Measurements from ENCODE around the gene RDH13.

Gene RDH13

DNA sequence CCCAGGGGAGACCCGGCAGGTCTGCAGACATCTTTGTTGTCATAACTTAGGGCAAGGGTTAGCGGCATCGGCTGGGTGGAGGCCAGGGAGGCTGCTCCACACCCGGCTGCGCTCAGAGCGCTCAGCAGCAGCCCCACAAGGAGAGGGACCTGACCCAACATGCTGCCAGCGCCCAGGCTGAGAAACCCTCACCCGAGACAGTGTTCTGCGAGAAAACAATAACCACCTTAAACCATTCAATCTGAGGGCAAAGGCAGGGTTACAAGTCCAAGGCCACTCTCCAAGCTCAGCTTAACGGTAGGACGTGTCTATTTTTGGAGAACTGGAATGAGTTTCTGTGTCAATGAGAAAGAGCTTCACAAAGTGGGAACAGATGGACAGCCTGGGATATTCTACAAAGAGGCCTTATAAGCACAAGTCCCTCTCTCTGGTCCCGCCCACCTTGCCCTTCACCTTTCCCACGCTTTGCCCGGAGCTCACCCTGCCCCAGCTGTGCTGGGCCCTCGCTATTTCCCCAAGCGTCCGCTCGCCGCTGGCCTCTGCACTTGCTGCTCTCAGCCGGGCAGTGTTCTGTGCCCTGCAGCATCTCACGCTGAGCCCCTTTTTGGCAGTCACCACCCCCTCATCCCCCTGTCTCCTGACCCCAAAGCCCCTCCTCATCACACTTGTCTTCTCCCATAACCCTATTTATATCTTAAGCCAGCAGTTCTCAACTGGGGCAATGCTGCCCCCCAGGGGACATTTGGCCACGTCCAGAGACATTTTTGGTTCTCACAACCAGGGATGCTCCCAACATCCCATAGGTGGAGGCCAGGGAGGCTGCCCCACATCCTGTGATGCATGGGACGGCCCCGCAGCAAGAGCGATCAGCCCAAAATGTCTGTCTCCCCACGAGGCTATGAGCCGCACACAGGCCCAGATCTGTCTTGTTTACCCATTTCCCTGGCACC is 36.9 kb upstream of the RDH13 start:
- no peak overlapping the region for H3K4me3 ChIP-seq (ENCODE audit: low read length in 2 of 2)
- peaks cover 14% of the 10 kb centered on the region for H3K4me1 ChIP-seq (ENCODE audit: control insufficient read depth, insufficient read depth, low read length)
- peaks cover 0 to 3% of the 10 kb centered on the region in 2 donors for H3K9me3 ChIP-seq (ENCODE audit: control insufficient read depth in 2 of 2, low read length in 2 of 2)
- H3K9ac ChIP-seq (ENCODE audit: low read length in 2 of 2): no peak overlapping the region
- H3K27me3 ChIP-seq (ENCODE audit: control insufficient read depth in 1 of 2, insufficient read depth in 2 of 2, low read length in 2 of 2): no peaks in the 10 kb centered on the region
- peaks cover 43 to 48% of the 10 kb centered on the region in 2 donors for H3K36me3 ChIP-seq (ENCODE audit: control insufficient read depth in 2 of 2, insufficient read depth in 2 of 2, low read length in 2 of 2)
- no peak overlapping the region for H3K27ac ChIP-seq (ENCODE audit: low read length)

DNA sequence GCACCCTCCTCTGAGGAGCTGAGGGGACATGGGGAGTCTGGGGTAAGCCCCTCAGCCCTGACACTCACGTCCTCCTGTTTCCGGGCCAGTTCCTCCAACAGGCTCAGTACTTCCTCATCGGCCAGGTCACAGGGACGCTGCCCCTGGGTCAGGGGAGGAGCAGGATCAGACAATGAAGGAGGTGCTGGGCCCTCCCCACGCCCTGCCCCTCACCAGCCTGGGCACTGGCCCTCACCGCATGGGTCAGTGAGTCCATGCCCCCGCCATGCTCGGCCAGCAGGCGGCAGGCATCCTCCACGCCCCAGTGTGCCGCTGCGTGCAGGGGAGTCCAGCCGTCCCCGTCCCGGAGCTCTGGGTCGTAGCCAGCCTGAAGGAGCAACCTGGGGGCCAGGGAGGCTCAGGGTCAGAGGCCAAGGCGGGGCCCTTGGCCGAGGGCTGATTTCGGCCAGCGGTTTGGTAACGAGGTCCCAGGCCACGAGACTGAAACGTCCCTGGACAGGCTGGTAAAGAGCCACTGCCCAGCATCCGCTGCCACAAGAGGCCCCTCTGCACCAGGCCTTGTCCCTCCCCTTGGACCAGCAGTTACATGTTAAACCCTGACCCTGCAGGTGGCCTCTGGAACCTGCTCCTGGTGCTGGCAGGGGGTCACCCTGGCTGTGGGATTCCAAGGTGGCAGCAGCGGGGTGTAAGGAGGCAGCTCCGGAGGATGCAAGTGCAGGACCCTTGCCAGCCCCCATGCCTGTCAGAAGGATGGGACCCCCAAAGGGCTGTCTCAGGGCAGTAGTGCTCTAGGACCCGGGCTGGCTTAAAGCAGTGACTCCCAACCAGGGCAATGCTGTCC is 36.0 kb upstream of the RDH13 start:
- H3K36me3 ChIP-seq (ENCODE audit: control insufficient read depth in 2 of 2, insufficient read depth in 2 of 2, low read length in 2 of 2): peaks cover 50 to 56% of the 10 kb centered on the region in 2 donors
- no peak overlapping the region for H3K4me3 ChIP-seq (ENCODE audit: low read length in 2 of 2)
- H3K9me3 ChIP-seq (ENCODE audit: control insufficient read depth in 2 of 2, low read length in 2 of 2): peaks cover 0 to 3% of the 10 kb centered on the region in 2 donors
- no peak overlapping the region for H3K27ac ChIP-seq (ENCODE audit: low read length)
- no peak overlapping the region for H3K9ac ChIP-seq (ENCODE audit: low read length in 2 of 2)
- no peaks in the 10 kb centered on the region for H3K27me3 ChIP-seq (ENCODE audit: control insufficient read depth in 1 of 2, insufficient read depth in 2 of 2, low read length in 2 of 2)
- H3K4me1 ChIP-seq (ENCODE audit: control insufficient read depth, insufficient read depth, low read length): peaks cover 17% of the 10 kb centered on the region

DNA sequence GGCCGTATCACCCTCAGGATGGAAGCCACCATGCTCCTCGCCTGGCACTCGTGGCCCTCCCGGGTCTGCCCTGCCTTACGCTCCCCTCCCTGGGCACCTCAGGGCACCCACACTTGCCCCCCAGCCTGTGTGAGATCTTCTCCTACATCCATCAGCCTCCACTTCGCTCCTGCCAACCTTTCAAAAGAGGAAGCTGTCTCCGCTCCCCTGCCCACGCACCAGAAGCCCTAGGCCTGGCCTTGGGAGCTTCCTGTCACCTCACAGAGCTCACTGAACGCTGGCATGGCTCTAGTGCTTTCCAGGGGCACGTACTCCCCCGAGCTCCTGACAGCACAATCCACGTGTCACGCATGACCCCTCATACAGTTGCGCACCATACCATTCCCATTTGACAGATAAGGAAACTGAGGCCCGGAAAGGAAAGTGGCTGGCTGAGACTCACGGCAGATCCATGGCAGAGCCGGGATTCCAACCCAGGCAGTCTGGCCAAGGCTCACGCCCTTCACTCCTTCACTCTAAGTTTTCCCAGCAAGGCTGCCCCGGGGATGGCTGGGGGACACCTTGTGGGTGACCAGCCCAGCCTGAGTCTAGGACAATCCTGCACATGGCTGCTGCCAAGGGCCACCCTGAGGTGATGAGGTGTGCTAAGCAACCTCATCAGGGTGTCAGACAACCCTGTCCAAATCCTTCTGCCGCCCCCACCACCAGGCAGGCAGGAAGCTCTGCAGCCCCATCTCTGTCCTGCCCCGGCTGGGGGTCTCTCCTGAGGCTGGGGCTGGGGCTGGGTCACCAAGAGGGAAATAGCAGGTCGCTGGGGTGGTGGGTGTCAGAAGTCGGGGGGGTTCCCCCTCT is 35.1 kb upstream of the RDH13 start:
- Histone ChIP-seq H3K4me3 (ENCODE audit: low read length in 2 of 2) (no peak overlapping the region), H3K36me3 (ENCODE audit: control insufficient read depth in 2 of 2, insufficient read depth in 2 of 2, low read length in 2 of 2) (peaks cover 46 to 51% of the 10 kb centered on the region in 2 donors), H3K9me3 (ENCODE audit: control insufficient read depth in 2 of 2, low read length in 2 of 2) (no peaks in the 10 kb centered on the region), H3K27me3 (ENCODE audit: control insufficient read depth in 1 of 2, insufficient read depth in 2 of 2, low read length in 2 of 2) (no peaks in the 10 kb centered on the region), H3K27ac (ENCODE audit: low read length) (peak overlapping the region; percentile 2), H3K4me1 (ENCODE audit: control insufficient read depth, insufficient read depth, low read length) (peaks cover 17% of the 10 kb centered on the region), H3K9ac (ENCODE audit: low read length in 2 of 2) (no peak overlapping the region)

DNA sequence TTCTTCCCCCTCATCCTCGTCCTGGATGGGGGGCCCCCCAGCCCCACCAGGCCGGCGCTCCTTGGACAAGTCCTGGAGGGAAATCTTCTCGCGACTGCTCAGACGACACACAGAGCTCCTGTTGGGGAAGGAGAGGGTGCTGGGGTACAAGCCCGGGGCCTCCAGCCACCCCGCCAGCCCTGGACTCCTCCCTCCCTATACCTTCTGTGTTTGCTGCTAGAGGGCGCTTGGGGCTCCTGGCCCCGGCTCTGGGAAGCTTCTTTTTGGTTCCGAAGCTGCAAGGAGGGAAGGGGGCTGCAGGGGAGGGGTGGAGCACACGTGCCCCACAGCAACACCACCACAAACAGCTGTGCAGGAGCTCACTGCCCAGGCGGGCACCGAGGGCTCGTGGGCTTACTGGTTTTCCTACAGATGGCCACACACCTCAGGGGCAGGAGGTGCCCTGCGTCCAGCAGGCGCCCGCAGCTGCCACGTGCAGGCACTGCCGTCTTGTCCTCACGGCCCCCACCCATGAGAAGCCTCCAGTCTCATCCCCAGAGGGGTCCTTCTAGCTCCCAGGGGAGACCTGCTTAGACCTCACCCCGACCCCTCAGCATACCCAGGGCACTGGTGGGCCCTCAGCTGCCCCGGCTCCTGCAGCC is 33.2 kb upstream of the RDH13 start:
- Histone ChIP-seq H3K36me3 (ENCODE audit: control insufficient read depth in 2 of 2, insufficient read depth in 2 of 2, low read length in 2 of 2) (peaks cover 41% of the 10 kb centered on the region in 2 donors), H3K27ac (ENCODE audit: low read length) (peak overlapping the region; percentile 31), H3K4me1 (ENCODE audit: control insufficient read depth, insufficient read depth, low read length) (peaks cover 17% of the 10 kb centered on the region), H3K27me3 (ENCODE audit: control insufficient read depth in 1 of 2, insufficient read depth in 2 of 2, low read length in 2 of 2) (no peaks in the 10 kb centered on the region), H3K4me3 (ENCODE audit: low read length in 2 of 2) (no peak overlapping the region), H3K9me3 (ENCODE audit: control insufficient read depth in 2 of 2, low read length in 2 of 2) (no peaks in the 10 kb centered on the region), H3K9ac (ENCODE audit: low read length in 2 of 2) (no peak overlapping the region)

DNA sequence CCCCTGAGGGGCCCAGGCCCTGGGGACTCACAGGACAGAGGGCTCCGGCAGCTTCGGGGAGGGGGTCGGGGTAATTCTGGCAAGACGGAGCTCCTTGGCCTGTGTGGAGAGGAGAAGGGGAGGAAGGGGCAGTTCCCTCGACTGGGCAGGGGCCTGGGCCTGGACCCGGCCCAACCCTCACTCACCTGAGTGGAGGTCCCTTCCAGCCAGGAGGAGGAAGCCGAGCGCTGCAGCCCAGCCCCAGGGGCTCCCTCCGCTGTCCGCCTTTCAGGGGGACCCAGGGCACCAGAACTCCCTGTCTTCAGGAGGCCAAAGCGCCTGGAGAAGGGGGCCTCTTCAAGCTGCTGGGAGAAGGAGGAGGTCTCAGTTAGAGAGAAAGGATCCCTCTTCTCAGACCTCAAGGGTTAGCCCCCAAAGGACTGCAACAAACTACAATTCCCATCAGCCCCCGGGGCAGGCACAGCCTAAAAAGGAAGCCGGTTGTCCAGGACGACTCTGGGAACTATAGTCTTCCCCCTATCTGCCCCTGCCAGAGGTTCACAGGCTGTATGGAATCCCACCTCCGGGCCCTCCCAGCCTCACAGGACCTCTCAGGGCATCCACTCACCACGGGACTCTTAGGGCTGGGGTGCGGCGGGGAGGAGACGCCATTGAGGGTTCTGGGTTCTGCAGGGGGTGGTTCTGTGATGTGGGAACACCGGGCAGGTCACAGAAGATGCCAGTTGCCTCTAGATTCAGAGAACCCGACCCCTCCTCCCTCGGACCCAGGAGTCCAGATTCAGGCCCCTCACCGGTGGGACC is 32.5 kb upstream of the RDH13 start:
- Histone ChIP-seq H3K4me3 (ENCODE audit: low read length in 2 of 2) (no peak overlapping the region), H3K9me3 (ENCODE audit: control insufficient read depth in 2 of 2, low read length in 2 of 2) (no peaks in the 10 kb centered on the region), H3K9ac (ENCODE audit: low read length in 2 of 2) (no peak overlapping the region), H3K36me3 (ENCODE audit: control insufficient read depth in 2 of 2, insufficient read depth in 2 of 2, low read length in 2 of 2) (peaks cover 42 to 45% of the 10 kb centered on the region in 2 donors), H3K4me1 (ENCODE audit: control insufficient read depth, insufficient read depth, low read length) (peaks cover 17% of the 10 kb centered on the region), H3K27me3 (ENCODE audit: control insufficient read depth in 1 of 2, insufficient read depth in 2 of 2, low read length in 2 of 2) (no peaks in the 10 kb centered on the region), H3K27ac (ENCODE audit: low read length) (peak overlapping the region; percentile 31)

DNA sequence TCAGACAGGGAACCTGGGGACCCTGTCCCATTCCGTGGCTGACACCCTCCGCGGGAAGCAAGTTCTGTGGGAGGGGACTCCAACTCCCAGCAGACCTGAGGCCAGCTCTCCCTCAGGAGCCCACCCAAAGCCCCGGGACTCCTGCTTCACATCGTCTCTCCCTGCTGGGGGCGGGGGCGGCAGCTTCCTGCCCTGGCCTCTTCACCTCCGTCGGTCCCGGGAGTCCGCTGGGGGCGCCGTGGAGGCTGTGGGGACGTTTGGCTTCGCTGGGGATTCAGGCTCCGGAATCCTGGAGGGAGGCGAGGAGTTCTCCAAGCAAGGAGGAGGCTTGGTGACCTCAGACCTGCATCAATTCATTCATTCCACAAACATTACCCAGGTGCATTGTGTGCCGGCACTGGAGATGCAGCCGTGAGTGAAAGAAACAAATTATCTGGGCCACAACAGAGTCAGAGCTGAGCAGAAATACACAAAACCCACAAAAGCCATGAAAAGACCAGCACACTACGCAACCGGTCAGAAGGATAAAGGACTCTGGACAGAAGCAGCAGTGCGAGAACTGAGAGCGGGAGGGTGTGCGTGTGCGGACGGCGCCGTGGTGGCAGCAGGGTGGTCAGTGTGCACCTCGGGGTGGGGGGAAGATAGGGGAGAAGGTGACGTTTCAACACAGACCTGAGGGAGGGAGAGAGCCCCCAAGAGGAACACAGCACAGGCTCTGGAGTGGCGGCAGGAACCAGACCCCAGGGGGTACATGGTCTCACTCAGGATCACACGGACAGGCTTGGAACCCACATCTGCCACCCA is 31.7 kb upstream of the RDH13 start:
- Histone ChIP-seq H3K9ac (ENCODE audit: low read length in 2 of 2) (no peak overlapping the region), H3K27ac (ENCODE audit: low read length) (peak overlapping the region; percentile 31), H3K4me3 (ENCODE audit: low read length in 2 of 2) (no peak overlapping the region), H3K36me3 (ENCODE audit: control insufficient read depth in 2 of 2, insufficient read depth in 2 of 2, low read length in 2 of 2) (peaks cover 39 to 45% of the 10 kb centered on the region in 2 donors), H3K27me3 (ENCODE audit: control insufficient read depth in 1 of 2, insufficient read depth in 2 of 2, low read length in 2 of 2) (no peaks in the 10 kb centered on the region), H3K9me3 (ENCODE audit: control insufficient read depth in 2 of 2, low read length in 2 of 2) (no peaks in the 10 kb centered on the region), H3K4me1 (ENCODE audit: control insufficient read depth, insufficient read depth, low read length) (peaks cover 16% of the 10 kb centered on the region)

DNA sequence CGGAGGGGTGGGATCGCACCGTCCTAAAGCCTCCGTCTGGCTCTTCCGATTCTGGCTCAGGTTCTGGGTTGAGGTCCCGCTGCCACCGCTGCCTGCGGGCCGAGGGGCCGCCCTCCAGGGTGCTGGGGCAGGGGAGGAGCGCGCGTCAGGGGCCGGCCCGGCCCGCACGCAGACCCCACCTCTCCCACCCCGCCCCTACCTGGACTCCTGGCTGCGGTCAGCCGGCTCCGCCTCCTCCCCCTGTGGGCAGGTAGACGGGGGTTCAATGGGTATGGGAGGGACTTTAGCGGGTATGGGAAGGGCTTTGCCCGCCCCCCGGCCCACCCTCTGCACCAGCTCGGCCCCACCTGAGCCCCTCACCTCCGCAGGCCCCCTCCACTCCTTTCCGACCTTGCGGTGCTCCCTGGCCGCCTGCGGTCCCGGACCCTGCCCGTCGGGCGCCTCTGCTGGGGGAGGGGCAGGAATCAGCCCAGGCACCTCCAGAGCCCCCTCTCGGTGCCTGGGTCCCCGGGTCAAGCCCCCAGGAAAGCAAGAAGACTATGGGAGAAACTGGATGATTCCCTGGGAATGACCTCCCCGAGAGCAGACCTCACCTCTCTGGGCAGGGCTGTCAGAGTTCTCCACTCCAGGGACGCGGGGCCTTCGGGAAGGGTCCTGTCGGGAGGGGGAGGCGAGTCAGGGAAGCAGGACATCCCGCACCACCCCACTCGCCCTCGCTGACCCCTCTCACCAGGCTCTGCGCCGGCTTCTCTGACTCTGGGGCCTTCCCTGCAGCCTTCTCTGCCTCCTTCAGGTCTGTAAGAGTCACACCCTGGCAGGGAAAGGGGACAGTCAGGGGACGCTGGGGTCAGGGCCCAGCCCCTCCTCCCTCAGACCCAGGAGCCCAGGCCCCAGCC is 29.7 kb upstream of the RDH13 start:
- peaks cover 31 to 36% of the 10 kb centered on the region in 2 donors for H3K36me3 ChIP-seq (ENCODE audit: control insufficient read depth in 2 of 2, insufficient read depth in 2 of 2, low read length in 2 of 2)
- H3K9me3 ChIP-seq (ENCODE audit: control insufficient read depth in 2 of 2, low read length in 2 of 2): no peaks in the 10 kb centered on the region
- H3K4me1 ChIP-seq (ENCODE audit: control insufficient read depth, insufficient read depth, low read length): peaks cover 17% of the 10 kb centered on the region
- no peak overlapping the region for H3K27ac ChIP-seq (ENCODE audit: low read length)
- no peak overlapping the region for H3K4me3 ChIP-seq (ENCODE audit: low read length in 2 of 2)
- H3K27me3 ChIP-seq (ENCODE audit: control insufficient read depth in 1 of 2, insufficient read depth in 2 of 2, low read length in 2 of 2): no peaks in the 10 kb centered on the region
- H3K9ac ChIP-seq (ENCODE audit: low read length in 2 of 2): no peak overlapping the region

DNA sequence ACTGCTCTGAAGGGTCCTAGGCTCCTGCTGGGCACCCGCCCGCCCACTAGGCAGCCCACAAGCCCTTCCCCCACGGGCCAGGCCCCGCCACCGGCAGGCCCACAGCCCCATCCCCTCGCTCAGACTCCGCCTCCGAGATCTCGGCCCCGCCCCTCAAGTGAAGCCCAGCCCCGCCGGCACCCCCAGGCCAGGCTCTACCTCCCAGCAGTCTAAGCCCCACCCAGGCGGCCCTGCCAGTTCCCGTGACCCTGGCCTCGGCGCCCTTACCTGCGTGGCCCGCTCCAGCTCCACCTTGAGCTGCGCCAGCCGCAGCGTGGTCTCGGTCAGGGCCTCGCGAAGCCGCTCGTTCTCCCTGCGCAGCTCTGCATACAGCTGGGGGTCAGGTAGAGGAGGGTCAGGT is 29.0 kb upstream of the RDH13 start:
- H3K27ac ChIP-seq (ENCODE audit: low read length): no peak overlapping the region
- H3K27me3 ChIP-seq (ENCODE audit: control insufficient read depth in 1 of 2, insufficient read depth in 2 of 2, low read length in 2 of 2): no peaks in the 10 kb centered on the region
- H3K36me3 ChIP-seq (ENCODE audit: control insufficient read depth in 2 of 2, insufficient read depth in 2 of 2, low read length in 2 of 2): peaks cover 30 to 36% of the 10 kb centered on the region in 2 donors
- H3K4me3 ChIP-seq (ENCODE audit: low read length in 2 of 2): no peak overlapping the region
- peaks cover 24% of the 10 kb centered on the region for H3K4me1 ChIP-seq (ENCODE audit: control insufficient read depth, insufficient read depth, low read length)
- H3K9ac ChIP-seq (ENCODE audit: low read length in 2 of 2): no peak overlapping the region
- no peaks in the 10 kb centered on the region for H3K9me3 ChIP-seq (ENCODE audit: control insufficient read depth in 2 of 2, low read length in 2 of 2)

Data from stomach smooth muscle (tissue), 2 donors.